Activated T-cell treated with anti-CD3 and anti-CD28 coated beads, Interleukin-2, amount 50 U/mL, for 72 hours (primary cell): ENCODE measurements around the gene ZNF462. TPM values are rescaled to one million over a fixed set of nuclear protein-coding genes. Genes with fewer than 3 reads are reported as not detected.

ENCODE experiments used
- ATAC-seq, 2 donors: fragments of 150-1000 bp; cut with Tn5 transposase; replicated peaks in 1 of 2; 2 replicates each; pipeline ENCODE4 v1.10.0; 2021; ENCODE audit warnings: moderate library complexity in 2 of 2, mild to moderate bottlenecking in 1 of 2
- DNase-seq, 2 donors: peaks; one replicate each; pipeline ENCODE4 v3.0.0; 2021 to 2022; ENCODE audit warnings: mixed read lengths in 1 of 2
- H3K27ac Mint-ChIP-seq: one replicate; pipeline ENCODE4 v1.8.0; 2022; ENCODE audit warnings: mild to moderate bottlenecking, moderate library complexity, mixed read lengths
- H3K27me3 Mint-ChIP-seq: one replicate; pipeline ENCODE4 v1.8.0; 2022; ENCODE audit warnings: low read depth, mixed read lengths
- H3K36me3 Mint-ChIP-seq, 2 donors: one replicate each; pipeline ENCODE4 v1.8.0; 2022; ENCODE audit warnings: mixed read lengths in 2 of 2, mild to moderate bottlenecking in 1 of 2; ENCODE audit not compliant: insufficient read depth in 2 of 2
- H3K4me1 Mint-ChIP-seq: one replicate; pipeline ENCODE4 v1.8.0; 2022; ENCODE audit warnings: low read depth, mixed read lengths
- H3K4me3 Mint-ChIP-seq, 2 donors: one replicate each; pipeline ENCODE4 v1.8.0; 2022; ENCODE audit warnings: mild to moderate bottlenecking in 2 of 2, mixed read lengths in 2 of 2, moderate library complexity in 2 of 2
- H3K9me3 Mint-ChIP-seq, 2 donors: one replicate each; pipeline ENCODE4 v1.8.0; 2022; ENCODE audit warnings: mixed read lengths in 2 of 2
- total RNA-seq, 2 donors: library from RNA; stranded (reverse); gene quantifications; one replicate each; pipeline ENCODE4 v1.2.3, GENCODE V29; 2022

ZNF462 gene
- total RNA-seq, 2 donors from 2014 or later: 0.36 to 0.76 TPM

DNA sequence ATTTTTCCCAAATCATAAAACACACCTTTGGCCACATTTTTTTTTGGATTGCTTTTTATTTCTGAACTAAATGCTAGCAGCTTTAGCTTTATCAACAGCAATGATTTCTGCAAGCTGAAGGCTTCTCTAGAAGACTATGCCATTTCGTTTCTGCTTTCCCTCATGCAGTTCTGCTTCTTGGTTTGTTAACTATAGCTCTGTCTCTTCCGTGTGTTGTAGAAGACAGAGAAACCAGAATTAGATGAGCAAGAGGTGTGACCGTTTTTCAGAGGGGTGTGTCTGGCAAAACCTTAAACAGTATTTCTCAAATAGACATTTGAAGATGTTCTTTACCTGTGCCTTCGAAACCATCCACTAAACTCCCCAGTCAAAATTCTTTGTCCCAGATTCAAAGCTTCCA, 131.5 kb downstream of the ZNF462 start:
- Mint-ChIP-seq H3K27me3 (no peaks in the 10 kb centered on the region), H3K4me3 (no peak overlapping the region), H3K36me3 (peaks cover 0 to 2% of the 10 kb centered on the region in 2 donors), H3K9me3 (peaks cover 0 to 4% of the 10 kb centered on the region in 2 donors), H3K27ac (no peak overlapping the region), H3K4me1 (no peaks in the 10 kb centered on the region)
- ATAC-seq (no peak), DNase-seq (no peak)

DNA sequence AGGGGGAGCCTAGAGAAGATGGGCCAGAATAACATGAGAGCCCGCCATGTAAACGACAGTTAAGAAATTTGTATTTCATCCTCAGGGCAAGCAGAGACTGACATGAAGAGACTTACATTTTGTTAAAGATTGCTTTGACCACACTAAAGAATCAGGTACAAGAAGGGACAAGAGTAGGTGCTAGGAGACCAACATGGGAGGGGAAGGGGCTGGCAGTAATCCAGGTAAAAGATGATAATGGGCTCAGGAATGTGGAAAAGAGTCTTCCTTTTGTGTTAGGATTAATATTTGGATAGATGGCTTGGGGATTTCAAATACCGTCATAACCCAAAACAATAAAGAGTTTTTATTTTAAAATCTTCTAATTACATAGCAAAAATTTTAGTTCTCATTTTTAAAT, 137.3 kb downstream of the ZNF462 start:
- ATAC-seq: no peak
- no peaks in the 10 kb centered on the region for H3K36me3 Mint-ChIP-seq
- no peak overlapping the region for H3K4me3 Mint-ChIP-seq
- no peaks in the 10 kb centered on the region for H3K27me3 Mint-ChIP-seq
- H3K27ac Mint-ChIP-seq: no peak overlapping the region
- DNase-seq: no peak
- peaks cover 0 to 2% of the 10 kb centered on the region in 2 donors for H3K9me3 Mint-ChIP-seq
- H3K4me1 Mint-ChIP-seq: no peaks in the 10 kb centered on the region

DNA sequence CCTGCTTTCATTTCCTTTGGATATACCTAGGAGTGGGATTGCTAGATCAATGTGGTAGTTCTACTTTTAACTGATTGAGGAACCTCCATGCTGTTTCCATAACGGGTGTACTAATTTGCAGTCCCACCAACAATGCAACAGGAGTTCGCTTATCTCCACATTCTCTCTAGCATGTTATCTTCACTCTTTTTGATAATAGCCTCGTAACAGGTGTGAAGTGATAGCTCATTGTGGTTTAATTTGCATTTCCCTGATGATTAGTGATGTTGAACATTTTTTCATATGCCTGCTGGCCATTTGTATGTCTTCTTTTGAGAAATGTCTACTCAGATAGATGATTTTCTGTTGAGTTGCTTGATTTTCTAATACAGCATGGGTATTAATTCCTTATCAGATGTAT, 142.2 kb downstream of the ZNF462 start:
- no peak overlapping the region for H3K4me3 Mint-ChIP-seq
- H3K27me3 Mint-ChIP-seq: no peaks in the 10 kb centered on the region
- no peak for DNase-seq
- H3K36me3 Mint-ChIP-seq: no peaks in the 10 kb centered on the region
- ATAC-seq: no peak
- H3K4me1 Mint-ChIP-seq: no peaks in the 10 kb centered on the region
- peaks cover 2 to 4% of the 10 kb centered on the region in 2 donors for H3K9me3 Mint-ChIP-seq
- H3K27ac Mint-ChIP-seq: no peak overlapping the region

DNA sequence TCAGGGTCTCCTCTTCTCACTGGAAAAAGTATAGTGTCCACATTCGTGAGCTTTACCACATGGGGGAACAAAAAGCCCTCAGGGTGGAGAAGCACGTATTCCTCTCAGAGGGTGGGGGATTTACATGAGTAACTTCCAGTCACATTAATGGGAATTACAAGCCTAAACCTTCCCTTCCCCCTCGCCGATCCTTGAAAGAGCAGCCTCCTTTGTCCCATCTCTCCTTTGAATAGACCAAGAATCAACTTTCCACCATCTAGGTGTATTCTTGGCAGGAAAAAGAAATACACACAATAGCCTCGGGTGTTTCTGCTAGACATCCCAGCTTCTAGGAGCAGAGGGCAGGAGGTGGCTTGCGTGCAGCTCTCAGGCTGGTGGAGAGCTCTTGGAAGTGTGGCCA, 144.4 kb downstream of the ZNF462 start:
- no peak overlapping the region for H3K4me3 Mint-ChIP-seq
- no peaks in the 10 kb centered on the region for H3K27me3 Mint-ChIP-seq
- peaks cover under 1 to 2% of the 10 kb centered on the region in 2 donors for H3K36me3 Mint-ChIP-seq
- no peaks in the 10 kb centered on the region for H3K4me1 Mint-ChIP-seq
- H3K9me3 Mint-ChIP-seq: peaks cover 4% of the 10 kb centered on the region in 2 donors
- ATAC-seq (no peak), DNase-seq (no peak)
- no peak overlapping the region for H3K27ac Mint-ChIP-seq

DNA sequence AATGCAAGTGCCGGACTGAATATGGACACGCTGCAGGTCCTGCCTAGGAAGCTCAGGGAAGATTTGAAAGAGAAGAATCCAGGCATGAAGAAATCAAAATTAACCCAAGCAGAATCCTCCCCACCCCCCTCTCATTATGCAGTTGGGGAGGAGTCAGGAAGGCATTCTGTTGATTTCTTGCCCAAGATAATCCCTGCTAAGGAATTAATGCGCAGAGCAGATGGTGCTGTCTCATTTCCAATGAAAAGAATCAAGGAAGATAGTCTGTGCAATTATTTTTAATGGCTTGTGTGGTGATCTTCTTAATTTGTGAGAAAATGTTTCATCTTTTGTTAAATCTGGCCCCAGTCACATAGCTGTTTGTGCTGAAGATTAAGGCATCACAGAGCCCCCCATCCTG, 145.0 kb downstream of the ZNF462 start:
- Mint-ChIP-seq H3K36me3 (peaks cover 1 to 2% of the 10 kb centered on the region in 2 donors), H3K27ac (no peak overlapping the region), H3K9me3 (peaks cover 4% of the 10 kb centered on the region in 2 donors), H3K27me3 (no peaks in the 10 kb centered on the region), H3K4me1 (no peaks in the 10 kb centered on the region), H3K4me3 (no peak overlapping the region)
- DNase-seq (no peak), ATAC-seq (no peak)

DNA sequence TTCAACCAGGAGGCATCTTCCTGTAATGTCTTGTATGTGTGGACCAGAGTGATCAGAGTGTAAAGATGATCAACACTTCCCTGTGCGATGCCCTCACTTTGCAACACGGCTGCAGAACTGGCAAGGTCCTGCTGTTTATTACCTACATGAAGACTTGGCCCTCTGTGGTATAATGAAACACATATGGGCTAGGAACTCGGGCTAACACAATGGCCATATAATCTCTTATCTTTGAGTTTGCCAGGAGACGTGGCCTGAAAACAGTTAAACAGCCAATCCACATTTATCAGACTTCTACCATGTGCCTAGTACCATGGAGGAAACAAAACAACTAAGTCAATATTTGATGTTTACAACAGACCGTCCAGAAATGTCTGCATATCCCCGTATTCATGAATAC, 145.5 kb downstream of the ZNF462 start:
- H3K27me3 Mint-ChIP-seq: no peaks in the 10 kb centered on the region
- ATAC-seq (no peak), DNase-seq (no peak)
- no peaks in the 10 kb centered on the region for H3K4me1 Mint-ChIP-seq
- H3K27ac Mint-ChIP-seq: no peak overlapping the region
- peaks cover 4% of the 10 kb centered on the region in 2 donors for H3K9me3 Mint-ChIP-seq
- no peak overlapping the region for H3K4me3 Mint-ChIP-seq
- peaks cover 1 to 2% of the 10 kb centered on the region in 2 donors for H3K36me3 Mint-ChIP-seq

DNA sequence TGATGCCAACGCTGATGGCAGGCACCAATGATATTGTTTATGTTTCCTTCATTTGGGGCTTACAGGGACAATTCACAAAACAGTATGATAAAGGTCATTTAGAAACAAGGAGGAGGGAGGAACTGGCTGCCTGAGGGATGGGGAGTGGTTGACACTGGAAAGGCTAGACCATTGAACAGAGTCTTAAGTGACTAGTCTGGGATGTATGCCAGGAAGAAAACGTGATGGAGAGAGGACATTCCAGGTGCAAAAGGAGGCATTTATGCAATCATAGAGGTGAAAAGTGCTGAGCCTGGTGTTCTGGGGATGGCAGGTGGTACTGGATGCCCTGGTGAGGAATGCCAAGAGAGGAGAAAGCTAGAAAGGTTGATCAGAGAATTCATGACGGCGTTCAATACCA, 153.4 kb downstream of the ZNF462 start:
- H3K27ac Mint-ChIP-seq: no peak overlapping the region
- peaks cover 1 to 2% of the 10 kb centered on the region in 2 donors for H3K36me3 Mint-ChIP-seq
- peaks cover 9% of the 10 kb centered on the region in 2 donors for H3K9me3 Mint-ChIP-seq
- H3K27me3 Mint-ChIP-seq: no peaks in the 10 kb centered on the region
- DNase-seq: no peak
- ATAC-seq: no peak
- peaks cover 9% of the 10 kb centered on the region for H3K4me1 Mint-ChIP-seq
- no peak overlapping the region for H3K4me3 Mint-ChIP-seq

DNA sequence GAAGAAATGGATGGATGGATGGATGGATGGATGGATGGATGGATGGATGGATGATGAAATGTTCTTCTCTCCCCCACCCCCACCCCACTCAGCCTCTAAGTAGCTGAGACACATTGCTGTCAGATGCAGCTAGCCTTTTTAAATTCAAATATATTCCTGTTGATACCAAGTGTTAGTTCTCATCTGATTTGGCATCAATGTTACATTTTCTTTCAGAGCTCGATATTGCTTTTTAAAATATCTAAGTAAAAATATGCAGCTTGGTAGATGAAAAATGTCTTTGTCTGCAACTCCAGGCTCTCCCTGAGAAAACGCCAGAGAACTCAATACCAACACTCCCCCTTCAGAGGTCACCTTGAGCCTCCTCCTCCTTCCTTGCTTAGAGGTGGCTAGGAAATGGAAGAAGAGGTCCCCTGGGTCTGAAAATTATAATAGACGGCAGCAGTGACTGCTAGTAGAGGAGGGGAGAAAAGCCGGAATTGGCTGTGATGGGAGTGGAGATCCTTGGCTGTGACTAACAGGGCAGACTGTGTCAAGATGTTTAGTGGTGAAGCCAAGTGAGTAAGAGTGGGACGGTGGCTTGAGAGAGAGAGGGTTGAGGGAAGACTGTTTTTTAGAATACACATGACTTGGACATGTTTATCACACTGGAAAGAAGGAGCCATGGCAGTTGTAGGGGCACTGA, 156.0 kb downstream of the ZNF462 start:
- Mint-ChIP-seq H3K4me3 (no peak overlapping the region), H3K36me3 (no peaks in the 10 kb centered on the region), H3K4me1 (peaks cover 12% of the 10 kb centered on the region), H3K27me3 (no peaks in the 10 kb centered on the region), H3K27ac (no peak overlapping the region), H3K9me3 (peaks cover 6 to 9% of the 10 kb centered on the region in 2 donors)
- DNase-seq (no peak), ATAC-seq (no peak)

DNA sequence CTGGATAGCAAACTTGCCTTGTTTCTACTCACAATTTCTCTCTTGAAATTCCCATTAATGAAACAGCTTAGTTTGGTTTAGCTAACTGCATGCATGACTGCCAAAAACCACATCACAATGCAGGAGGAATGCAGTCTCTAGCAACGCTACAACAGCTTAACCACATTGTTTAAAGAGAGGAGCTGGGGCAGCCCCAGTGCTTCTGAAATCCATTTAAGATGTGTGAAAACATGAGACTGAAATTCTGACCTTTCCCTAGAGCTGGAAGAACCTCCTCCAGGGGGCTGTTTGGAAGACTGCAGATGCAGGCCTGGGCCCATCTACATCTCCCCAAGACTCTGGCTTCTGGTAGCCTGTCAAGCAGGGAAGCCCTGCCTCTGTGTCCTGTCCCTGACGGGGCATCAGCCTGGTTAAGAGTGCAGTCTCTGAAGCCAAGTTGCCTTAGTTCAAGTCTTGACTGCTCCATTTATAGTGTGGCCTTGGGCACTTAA, 157.1 kb downstream of the ZNF462 start:
- Mint-ChIP-seq H3K4me3 (no peak overlapping the region), H3K9me3 (peaks cover 6 to 9% of the 10 kb centered on the region in 2 donors), H3K27ac (no peak overlapping the region), H3K36me3 (no peaks in the 10 kb centered on the region), H3K4me1 (peaks cover 23% of the 10 kb centered on the region), H3K27me3 (no peaks in the 10 kb centered on the region)
- no peak for DNase-seq
- no peak for ATAC-seq

DNA sequence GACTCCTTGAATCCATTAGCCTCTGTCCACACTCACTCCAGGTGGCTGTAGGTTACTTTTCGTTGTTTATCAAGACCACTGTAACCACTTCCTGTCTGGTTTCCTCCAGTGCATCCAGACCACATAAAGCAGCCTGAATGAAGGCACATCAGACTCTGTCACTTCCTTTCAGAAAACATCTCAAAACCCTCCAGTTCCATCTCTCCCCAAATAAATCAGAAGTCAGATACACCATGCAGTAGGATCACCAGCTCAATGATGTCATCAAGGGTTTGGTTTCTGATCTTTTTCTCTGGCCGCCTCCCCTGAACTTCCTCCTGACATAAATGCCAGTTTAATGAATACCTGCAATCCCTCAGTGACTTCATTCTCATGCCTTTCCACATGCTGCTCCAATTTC, 161.2 kb downstream of the ZNF462 start:
- Mint-ChIP-seq H3K27me3 (no peaks in the 10 kb centered on the region), H3K27ac (no peak overlapping the region), H3K4me3 (no peak overlapping the region), H3K9me3 (peaks cover 0 to 2% of the 10 kb centered on the region in 2 donors), H3K4me1 (peaks cover 23% of the 10 kb centered on the region), H3K36me3 (no peaks in the 10 kb centered on the region)
- DNase-seq (no peak), ATAC-seq (no peak)

DNA sequence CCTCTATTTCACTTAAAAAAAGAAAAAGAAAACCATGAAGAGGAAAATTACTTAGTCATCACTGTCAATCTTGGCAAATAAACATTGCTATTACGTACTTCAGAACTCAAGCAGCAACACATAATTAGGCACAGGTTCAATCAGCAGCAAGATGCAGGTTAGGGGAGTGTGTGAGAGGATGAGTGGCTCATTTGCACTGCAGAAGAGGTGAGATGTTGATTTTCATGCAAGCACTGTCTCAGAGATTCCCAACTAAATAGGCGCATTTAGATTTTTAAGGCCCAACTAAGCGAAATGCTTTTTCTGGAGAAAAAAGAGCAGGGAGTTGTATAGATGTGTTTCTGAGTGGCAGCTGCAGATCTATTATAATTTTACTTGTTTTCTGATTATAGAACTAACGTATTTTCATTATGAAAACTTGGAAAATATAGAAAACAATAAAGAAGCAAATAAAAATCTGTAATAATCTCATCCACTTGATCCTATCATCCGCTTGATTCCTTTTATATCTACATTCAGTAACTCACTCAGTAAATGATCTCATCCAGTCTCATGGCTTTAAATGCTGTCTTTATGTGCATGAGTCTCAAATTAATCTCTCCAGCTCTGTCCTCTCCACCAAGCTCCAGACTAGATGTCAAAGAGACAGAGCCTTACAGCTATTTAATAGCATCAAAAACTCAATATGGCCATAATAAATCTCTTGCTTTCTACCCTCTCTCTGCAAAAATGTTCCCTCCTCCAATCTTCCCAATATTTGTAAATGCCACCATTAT, 162.5 kb downstream of the ZNF462 start:
- ATAC-seq: no peak
- H3K4me1 Mint-ChIP-seq: peaks cover 15% of the 10 kb centered on the region
- no peak overlapping the region for H3K27ac Mint-ChIP-seq
- DNase-seq: no peak
- no peaks in the 10 kb centered on the region for H3K36me3 Mint-ChIP-seq
- H3K9me3 Mint-ChIP-seq: peaks cover 2% of the 10 kb centered on the region in 2 donors
- no peak overlapping the region for H3K4me3 Mint-ChIP-seq
- peaks cover 6% of the 10 kb centered on the region for H3K27me3 Mint-ChIP-seq

DNA sequence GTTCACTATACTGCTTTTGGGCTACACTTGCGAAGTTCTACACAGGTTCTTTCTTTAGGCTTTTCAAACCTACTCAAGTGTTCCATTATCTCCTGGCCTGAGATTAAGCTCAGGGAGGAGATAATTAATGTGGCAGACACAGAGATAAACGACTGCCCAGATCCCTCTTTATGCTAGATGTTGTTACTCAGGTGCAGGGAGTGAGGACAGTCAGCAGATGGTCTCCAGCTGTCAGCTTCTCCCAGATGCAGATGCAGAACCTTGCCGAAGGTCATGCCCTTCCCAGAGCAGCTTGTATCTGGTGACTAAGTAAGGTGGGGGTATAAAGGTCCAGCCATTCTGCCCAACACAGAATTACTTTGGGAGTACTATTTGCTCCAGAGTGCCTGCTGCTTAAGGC, 166.2 kb downstream of the ZNF462 start:
- Mint-ChIP-seq H3K27me3 (peaks cover 22% of the 10 kb centered on the region), H3K27ac (no peak overlapping the region), H3K9me3 (peaks cover 5 to 8% of the 10 kb centered on the region in 2 donors), H3K4me3 (no peak overlapping the region), H3K4me1 (peaks cover 10% of the 10 kb centered on the region), H3K36me3 (peaks cover 0 to 4% of the 10 kb centered on the region in 2 donors)
- ATAC-seq: no peak
- DNase-seq: no peak

DNA sequence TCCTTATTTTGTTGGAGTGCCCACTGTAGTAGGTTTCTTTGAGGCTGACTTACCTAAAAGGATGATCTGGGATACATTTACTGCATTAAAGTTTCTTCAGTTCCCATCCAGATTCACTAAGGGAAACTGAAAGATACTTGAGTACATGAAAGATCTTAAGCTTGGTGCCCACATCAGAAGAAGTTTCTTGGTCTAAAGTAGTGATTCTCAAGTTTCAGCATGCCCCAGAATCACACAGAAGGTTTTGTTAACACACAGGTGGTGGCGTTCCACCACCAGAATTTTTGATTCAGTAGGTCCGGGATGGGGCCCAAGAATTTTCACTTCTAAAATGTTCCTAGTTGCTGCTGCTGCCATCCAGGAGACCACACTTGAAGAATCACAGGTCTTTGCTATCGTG, 171.0 kb downstream of the ZNF462 start:
- DNase-seq (no peak), ATAC-seq (peak in 1 of 2 donors; percentile 64)
- no peak overlapping the region for H3K27ac Mint-ChIP-seq
- no peak overlapping the region for H3K4me3 Mint-ChIP-seq
- peaks cover 4 to 8% of the 10 kb centered on the region in 2 donors for H3K9me3 Mint-ChIP-seq
- peaks cover 0 to 4% of the 10 kb centered on the region in 2 donors for H3K36me3 Mint-ChIP-seq
- H3K27me3 Mint-ChIP-seq: peaks cover 41% of the 10 kb centered on the region
- peaks cover 11% of the 10 kb centered on the region for H3K4me1 Mint-ChIP-seq
